WTC11 (cell line): ENCODE results near the gene POMT2.

Experiments used
- CREB1 ChIP-seq: sonication (generic); formaldehyde crosslinking; IDR thresholded peaks from 2 replicates; pipeline ENCODE4 v1.8.0; 2023; ENCODE audit warnings: mild to moderate bottlenecking, missing genetic modification reagents
- CTCF ChIP-seq: fragments of 200-600 bp; IDR thresholded peaks from 2 replicates; pipeline ENCODE4 v1.8.0; 2022; ENCODE audit warnings: antibody characterized with exemption
- E2F5 ChIP-seq: sonication (generic); formaldehyde crosslinking; IDR thresholded peaks from 2 replicates; pipeline ENCODE4 v1.8.1; 2022; ENCODE audit warnings: mild to moderate bottlenecking, moderate library complexity, missing genetic modification reagents
- NR1H2 ChIP-seq: sonication (generic); formaldehyde crosslinking; IDR thresholded peaks from 2 replicates; pipeline ENCODE4 v1.9.0; 2021; ENCODE audit warnings: mild to moderate bottlenecking, moderate library complexity, missing genetic modification reagents
- TEAD4 ChIP-seq: sonication (generic); formaldehyde crosslinking; IDR thresholded peaks from 2 replicates; pipeline ENCODE4 v1.8.0; 2022; ENCODE audit warnings: mild to moderate bottlenecking, missing genetic modification reagents
- ZNF396 ChIP-seq: fragments of 250-450 bp; sonication (Bioruptor Pico); IDR thresholded peaks from 2 replicates; pipeline ENCODE4 v1.8.0; 2021; ENCODE audit warnings: mild to moderate bottlenecking, moderate library complexity, borderline replicate concordance
- TF ChIP-seq, protein P1 (sequence below): sonication (generic); formaldehyde crosslinking; IDR thresholded peaks from 2 replicates; pipeline ENCODE4 v1.8.0; 2022; ENCODE audit warnings: mild to moderate bottlenecking, missing genetic modification reagents
- TF ChIP-seq, protein P2 (sequence below): sonication (generic); formaldehyde crosslinking; IDR thresholded peaks from 2 replicates; pipeline ENCODE4 v1.8.0; 2022; ENCODE audit warnings: mild to moderate bottlenecking, missing genetic modification reagents

DNA sequence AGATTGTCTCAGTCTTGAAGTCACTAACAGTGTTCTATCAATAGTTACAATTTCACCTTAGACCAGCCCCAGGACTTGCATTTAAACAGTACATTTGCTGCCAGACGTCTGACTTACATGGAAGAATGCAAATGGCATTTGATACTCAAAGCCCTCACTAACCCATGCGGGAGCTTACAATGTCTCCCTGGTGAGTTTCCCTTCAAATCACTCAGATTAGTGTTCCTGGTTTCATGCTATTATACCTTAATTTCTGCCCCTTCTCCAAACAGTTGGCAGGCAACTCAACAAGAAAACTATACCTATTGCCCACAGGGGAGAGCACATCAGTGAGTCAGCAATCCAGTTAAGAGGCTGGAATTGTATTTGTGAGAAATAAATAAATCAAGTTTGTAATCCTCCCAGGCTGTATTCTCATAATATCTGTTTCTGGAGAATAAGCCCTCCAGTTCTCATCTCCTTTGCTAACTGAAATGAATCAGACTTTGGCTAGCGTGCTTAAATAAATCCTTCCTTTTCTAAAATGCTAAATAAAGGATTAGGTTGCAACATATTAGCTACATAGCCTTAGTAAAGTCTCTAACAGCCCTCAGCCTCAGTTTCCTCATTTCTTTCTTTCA, 23.8 kb upstream of the POMT2 start:
- TF ChIP-seq TEAD4 (no peak), CTCF (no peak), CREB1 (CRISPR knock-in tag) (no peak), NR1H2 (CRISPR knock-in tag) (no peak), ZNF396 (CRISPR knock-in tag) (no peak), E2F5 (CRISPR knock-in tag) (no peak)
- TF ChIP-seq, protein P1, sequence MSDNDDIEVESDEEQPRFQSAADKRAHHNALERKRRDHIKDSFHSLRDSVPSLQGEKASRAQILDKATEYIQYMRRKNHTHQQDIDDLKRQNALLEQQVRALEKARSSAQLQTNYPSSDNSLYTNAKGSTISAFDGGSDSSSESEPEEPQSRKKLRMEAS (CRISPR knock-in tag), result no peak
- TF ChIP-seq, protein P2, sequence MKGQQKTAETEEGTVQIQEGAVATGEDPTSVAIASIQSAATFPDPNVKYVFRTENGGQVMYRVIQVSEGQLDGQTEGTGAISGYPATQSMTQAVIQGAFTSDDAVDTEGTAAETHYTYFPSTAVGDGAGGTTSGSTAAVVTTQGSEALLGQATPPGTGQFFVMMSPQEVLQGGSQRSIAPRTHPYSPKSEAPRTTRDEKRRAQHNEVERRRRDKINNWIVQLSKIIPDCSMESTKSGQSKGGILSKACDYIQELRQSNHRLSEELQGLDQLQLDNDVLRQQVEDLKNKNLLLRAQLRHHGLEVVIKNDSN (CRISPR knock-in tag), result no peak
